Activated T-helper 2 cell treated with anti-CD3 and anti-CD28 coated beads, Interferon-gamma antibody, Interleukin-2, Interleukin-4, amounts not matched to agents 10 μg/mL and 5 μg/mL and 100 μg/mL, durations not matched to agents 14 hours and 24 hours and 36 hours (primary cell): Measurements from ENCODE around the gene AOPEP. TPM values are rescaled to one million over a fixed set of nuclear protein-coding genes. Genes with fewer than 3 reads are reported as not detected.

ENCODE experiments used
- DNase-seq: peaks from one replicate; pipeline ENCODE4 v3.0.0; 2021; ENCODE audit warnings: low spot score
- H3K27ac Mint-ChIP-seq: one replicate; pipeline ENCODE4 v1.8.0; 2021; ENCODE audit warnings: mixed read lengths
- H3K27me3 Mint-ChIP-seq: one replicate; pipeline ENCODE4 v1.8.0; 2021; ENCODE audit warnings: low read depth, mixed read lengths
- H3K36me3 Mint-ChIP-seq: one replicate; pipeline ENCODE4 v1.8.0; 2021; ENCODE audit warnings: low read depth, mixed read lengths
- H3K4me1 Mint-ChIP-seq: one replicate; pipeline ENCODE4 v1.8.0; 2021; ENCODE audit warnings: low read depth, mixed read lengths
- H3K4me3 Mint-ChIP-seq: one replicate; pipeline ENCODE4 v1.8.0; 2021; ENCODE audit warnings: low read depth, mild to moderate bottlenecking, moderate library complexity, mixed read lengths
- H3K9me3 Mint-ChIP-seq: one replicate; pipeline ENCODE4 v1.8.0; 2021; ENCODE audit warnings: mixed read lengths
- intact Hi-C: fragments of 100-400 bp; cut with micrococcal nuclease; formaldehyde crosslinking; loops from one replicate; pipeline ENCODE4 v1.15.1; 2023
- total RNA-seq: library from RNA; stranded (reverse); gene quantifications from 2 replicates; pipeline ENCODE4 v1.2.3, GENCODE V29; 2022

Gene AOPEP
- total RNA-seq, 1 donor from 2014 or later = 24.6 TPM

GRCh38 chr9:95003689-95004410, 277.4 kb downstream of the AOPEP start:
- no peak for DNase-seq
- Mint-ChIP-seq H3K9me3 (no peaks in the 10 kb centered on the region), H3K4me3 (peak overlapping the region; percentile 82), H3K4me1 (peaks cover 34% of the 10 kb centered on the region), H3K36me3 (peaks cover 29% of the 10 kb centered on the region), H3K27ac (peak overlapping the region; percentile 58), H3K27me3 (peaks cover 33% of the 10 kb centered on the region)
- intact Hi-C loops = no loop called here

GRCh38 chr9:95004411-95005277, 278.1 kb downstream of the AOPEP start:
- DNase-seq = peak; percentile 36
- Mint-ChIP-seq H3K27me3 (peaks cover 29% of the 10 kb centered on the region), H3K36me3 (peaks cover 33% of the 10 kb centered on the region), H3K4me3 (peak overlapping the region; percentile 82), H3K27ac (no peak overlapping the region), H3K4me1 (peaks cover 36% of the 10 kb centered on the region), H3K9me3 (no peaks in the 10 kb centered on the region)
- intact Hi-C loops = loop anchor here (5.0 kb wide), 1 partner anchor 202 kb away; no protein-coding TSS in a partner anchor

GRCh38 chr9:95005278-95006143, 279.0 kb downstream of the AOPEP start:
- Mint-ChIP-seq H3K36me3 (peaks cover 33% of the 10 kb centered on the region), H3K4me1 (peaks cover 36% of the 10 kb centered on the region), H3K27me3 (peaks cover 26% of the 10 kb centered on the region), H3K27ac (peak overlapping the region; percentile 74), H3K4me3 (peak overlapping the region; percentile 86), H3K9me3 (no peaks in the 10 kb centered on the region)
- intact Hi-C loops = loop anchor here (2.0 to 5.0 kb wide), 3 partner anchors 135 to 203 kb away; no protein-coding TSS in a partner anchor
- DNase-seq = no peak

GRCh38 chr9:95007226-95007869, 280.8 kb downstream of the AOPEP start:
- H3K27me3 Mint-ChIP-seq = peaks cover 19% of the 10 kb centered on the region

GRCh38 chr9:95008151-95008771, 281.8 kb downstream of the AOPEP start:
- DNase-seq = no peak
- peak overlapping the region; percentile 47 for H3K27ac Mint-ChIP-seq
- peaks cover 40% of the 10 kb centered on the region for H3K4me1 Mint-ChIP-seq
- H3K36me3 Mint-ChIP-seq = peaks cover 33% of the 10 kb centered on the region
- no peaks in the 10 kb centered on the region for H3K9me3 Mint-ChIP-seq
- H3K4me3 Mint-ChIP-seq = peak overlapping the region; percentile 47
- intact Hi-C loops = loop anchor here (1.0 to 5.0 kb wide), 3 partner anchors 206 to 282 kb away; partner anchors contain the start of gene AOPEP
- peaks cover 10% of the 10 kb centered on the region for H3K27me3 Mint-ChIP-seq

More at GRCh38 chr9:95007226-95007869, 280.8 kb downstream of the AOPEP start:
- H3K27ac Mint-ChIP-seq = peak overlapping the region; percentile 82
- H3K4me1 Mint-ChIP-seq = peaks cover 38% of the 10 kb centered on the region
- peak overlapping the region; percentile 86 for H3K4me3 Mint-ChIP-seq
- no peaks in the 10 kb centered on the region for H3K9me3 Mint-ChIP-seq
- intact Hi-C loops = loop anchor here (1.0 to 5.0 kb wide), 5 partner anchors 55 to 205 kb away; no protein-coding TSS in a partner anchor
- H3K36me3 Mint-ChIP-seq = peaks cover 33% of the 10 kb centered on the region
- no peak for DNase-seq

- H3K4me1 Mint-ChIP-seq = peaks cover 39% of the 10 kb centered on the region
- no peak for DNase-seq
- intact Hi-C loops = loop anchor here (2.0 to 5.0 kb wide), 2 partner anchors 207 to 229 kb away; no protein-coding TSS in a partner anchor
- no peak overlapping the region for H3K27ac Mint-ChIP-seq
- no peaks in the 10 kb centered on the region for H3K9me3 Mint-ChIP-seq
- H3K36me3 Mint-ChIP-seq = peaks cover 33% of the 10 kb centered on the region
- H3K4me3 Mint-ChIP-seq = no peak overlapping the region
- peaks cover 6% of the 10 kb centered on the region for H3K27me3 Mint-ChIP-seq
These were observed 283.0 kb downstream of the AOPEP start for GRCh38 chr9:95009459-95009858.

GRCh38 chr9:95010431-95010838, 283.9 kb downstream of the AOPEP start:
- Mint-ChIP-seq H3K4me1 (peaks cover 37% of the 10 kb centered on the region), H3K27ac (no peak overlapping the region), H3K4me3 (no peak overlapping the region), H3K27me3 (peaks cover 4% of the 10 kb centered on the region), H3K36me3 (peaks cover 36% of the 10 kb centered on the region), H3K9me3 (no peaks in the 10 kb centered on the region)
- intact Hi-C loops = no loop called here
- DNase-seq = no peak

- DNase-seq = no peak
- H3K36me3 Mint-ChIP-seq = peaks cover 27% of the 10 kb centered on the region
- H3K9me3 Mint-ChIP-seq = no peaks in the 10 kb centered on the region
- H3K4me3 Mint-ChIP-seq = no peak overlapping the region
- no peak overlapping the region for H3K27ac Mint-ChIP-seq
- peaks cover 22% of the 10 kb centered on the region for H3K4me1 Mint-ChIP-seq
- intact Hi-C loops = no loop called here
- no peaks in the 10 kb centered on the region for H3K27me3 Mint-ChIP-seq
These were observed 285.7 kb downstream of the AOPEP start for GRCh38 chr9:95012035-95012708.

- Mint-ChIP-seq H3K27me3 (no peaks in the 10 kb centered on the region), H3K27ac (no peak overlapping the region), H3K9me3 (no peaks in the 10 kb centered on the region), H3K36me3 (peaks cover 23% of the 10 kb centered on the region), H3K4me1 (peaks cover 15% of the 10 kb centered on the region), H3K4me3 (no peak overlapping the region)
- intact Hi-C loops = no loop called here
- no peak for DNase-seq
These were observed 286.4 kb downstream of the AOPEP start for GRCh38 chr9:95012902-95013301.

GRCh38 chr9:95014917-95015316, 288.4 kb downstream of the AOPEP start:
- no peaks in the 10 kb centered on the region for H3K9me3 Mint-ChIP-seq
- peaks cover 19% of the 10 kb centered on the region for H3K36me3 Mint-ChIP-seq
- intact Hi-C loops = no loop called here
- no peaks in the 10 kb centered on the region for H3K27me3 Mint-ChIP-seq
- no peak overlapping the region for H3K4me3 Mint-ChIP-seq
- H3K27ac Mint-ChIP-seq = no peak overlapping the region
- no peak for DNase-seq
- H3K4me1 Mint-ChIP-seq = peaks cover 12% of the 10 kb centered on the region

- intact Hi-C loops = no loop called here
- no peak overlapping the region for H3K27ac Mint-ChIP-seq
- H3K27me3 Mint-ChIP-seq = no peaks in the 10 kb centered on the region
- H3K4me1 Mint-ChIP-seq = peaks cover 12% of the 10 kb centered on the region
- H3K36me3 Mint-ChIP-seq = peaks cover 24% of the 10 kb centered on the region
- no peak overlapping the region for H3K4me3 Mint-ChIP-seq
- no peaks in the 10 kb centered on the region for H3K9me3 Mint-ChIP-seq
- DNase-seq = no peak
These were observed 289.1 kb downstream of the AOPEP start for GRCh38 chr9:95015569-95015968.
